GM21515 (cell line): ENCODE data around the gene NCK1.
A peak's percentile ranks its signal among the peaks of the same experiment; 100 is the strongest.

Experiments used
- ATAC-seq: cut with Tn5 transposase; IDR thresholded peaks from one replicate; pipeline ENCODE4 v1.9.1; 2021; ENCODE audit not compliant: unreplicated experiment

Gene NCK1

GRCh38 chr3:136861890-136862616 lies at the start of gene NCK1:
NCK1 (plus strand) TSS chr3:136862208; CDS start chr3:136928002, 65,794 bp downstream.
- ATAC-seq: peak; percentile 97

DNA sequence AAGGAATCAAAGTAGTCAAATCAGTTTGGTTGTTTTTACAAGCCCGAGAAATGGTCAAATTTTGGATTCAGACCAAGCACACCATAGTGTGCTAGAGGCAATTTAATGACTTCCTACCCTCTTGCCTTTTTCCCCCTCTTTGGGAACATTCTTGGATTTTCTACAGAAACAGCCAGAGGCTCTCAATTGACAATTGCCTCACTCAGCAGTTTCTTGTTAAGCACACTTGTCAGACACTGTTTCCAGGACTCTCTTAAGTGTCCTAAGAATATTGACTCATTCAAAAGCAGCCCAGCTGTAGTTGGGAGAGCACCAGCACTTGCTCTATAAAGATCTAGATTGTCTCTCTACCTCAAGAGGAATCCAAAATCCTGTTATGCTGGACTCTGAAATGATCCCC lies 44.6 kb upstream of the NCK1 start:
- ATAC-seq: no peak

- ATAC-seq: no peak
Measured at GRCh38 chr3:136818191-136818768, 43.7 kb upstream of the NCK1 start.

DNA sequence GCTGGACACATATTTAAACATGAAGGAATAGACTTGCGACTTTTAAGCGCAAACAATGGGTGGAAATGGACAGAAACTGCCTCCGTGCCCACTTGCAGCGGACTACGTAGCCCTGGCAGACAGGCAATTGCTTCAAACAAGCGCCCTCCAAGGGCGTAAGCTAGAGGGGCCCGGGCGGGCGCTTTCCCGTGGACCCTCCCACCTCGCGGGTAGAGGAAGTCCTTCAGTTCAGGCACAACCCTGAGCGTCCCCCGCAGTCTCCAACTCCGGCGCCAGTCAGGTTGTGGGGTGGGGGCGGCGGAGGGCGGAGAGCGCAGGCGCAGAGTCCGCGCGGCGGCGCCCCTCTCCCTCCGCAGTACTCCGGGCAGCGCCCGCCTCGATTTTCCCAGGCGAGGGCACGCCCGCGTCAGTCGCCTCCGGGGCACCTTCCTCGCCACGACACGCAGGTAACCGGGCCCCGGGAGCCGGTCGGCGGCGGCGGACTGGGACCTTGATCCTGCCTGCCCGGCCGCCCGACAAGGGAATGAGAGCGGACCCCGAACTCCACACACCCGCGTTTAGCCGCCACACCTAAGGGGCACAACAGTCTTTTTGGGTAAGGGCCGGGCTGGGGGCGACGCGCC lies 43.1 kb upstream of the NCK1 start, which contains the start of gene SLC35G2:
SLC35G2 (plus strand) TSS at position 358 of the 623 bp plus-strand sequence. CDS start 35,335 bp downstream, outside the sequence.
- ATAC-seq: no peak

GRCh38 chr3:136819392-136819730 lies 42.6 kb upstream of the NCK1 start:
- no peak for ATAC-seq

DNA sequence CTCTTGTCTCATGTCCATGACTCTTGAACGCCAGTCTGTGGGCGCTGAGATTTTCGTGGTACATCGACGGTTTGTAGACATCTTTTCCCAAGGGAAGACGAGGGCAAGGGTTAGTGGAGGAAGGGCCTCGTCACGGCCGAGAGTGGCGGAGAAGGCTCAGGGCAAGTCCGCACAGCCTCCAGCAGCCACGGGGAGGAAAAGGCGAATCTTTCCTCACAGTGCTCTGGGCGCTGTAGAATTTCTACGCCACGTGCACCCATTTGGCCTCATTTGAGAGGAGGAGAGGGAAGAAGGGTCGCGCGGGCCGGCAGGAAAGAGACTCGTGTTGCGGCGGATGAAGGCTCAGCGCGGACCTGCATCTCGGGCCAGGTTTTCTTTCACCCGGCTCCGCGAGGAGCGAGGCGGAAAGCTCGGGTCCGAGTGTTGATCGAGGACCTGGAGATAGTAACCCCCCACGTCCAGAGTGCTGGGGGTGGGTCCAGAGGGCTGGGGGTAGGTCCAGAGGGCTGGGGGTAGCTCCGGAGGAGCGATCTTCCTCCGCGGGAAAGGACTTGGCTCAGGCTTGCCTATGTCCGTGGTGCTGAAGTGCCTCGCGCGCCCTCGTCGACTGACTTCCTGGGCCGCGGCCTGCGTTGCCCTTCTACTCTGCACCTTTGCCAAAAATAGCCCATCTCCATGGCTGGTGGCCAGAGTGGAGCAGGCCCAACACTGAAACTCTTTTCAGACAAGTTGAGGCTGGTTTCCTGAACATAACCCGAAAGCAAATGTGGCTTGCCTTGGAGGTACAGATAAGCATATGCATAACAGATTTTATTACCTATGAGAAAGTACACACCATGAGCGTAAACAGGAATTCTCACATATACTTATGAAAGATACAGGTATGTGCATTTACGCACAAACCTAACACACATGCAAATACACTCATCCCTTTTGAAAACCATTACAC lies 42.0 kb upstream of the NCK1 start:
- no peak for ATAC-seq

- ATAC-seq: no peak
Measured at GRCh38 chr3:136831461-136831860, 30.5 kb upstream of the NCK1 start.

GRCh38 chr3:136835089-136835812 lies 26.8 kb upstream of the NCK1 start:
- no peak for ATAC-seq

GRCh38 chr3:136835813-136836510 lies 26.0 kb upstream of the NCK1 start:
- ATAC-seq: no peak

- ATAC-seq: no peak
Measured at GRCh38 chr3:136836511-136837156, 25.4 kb upstream of the NCK1 start.

DNA sequence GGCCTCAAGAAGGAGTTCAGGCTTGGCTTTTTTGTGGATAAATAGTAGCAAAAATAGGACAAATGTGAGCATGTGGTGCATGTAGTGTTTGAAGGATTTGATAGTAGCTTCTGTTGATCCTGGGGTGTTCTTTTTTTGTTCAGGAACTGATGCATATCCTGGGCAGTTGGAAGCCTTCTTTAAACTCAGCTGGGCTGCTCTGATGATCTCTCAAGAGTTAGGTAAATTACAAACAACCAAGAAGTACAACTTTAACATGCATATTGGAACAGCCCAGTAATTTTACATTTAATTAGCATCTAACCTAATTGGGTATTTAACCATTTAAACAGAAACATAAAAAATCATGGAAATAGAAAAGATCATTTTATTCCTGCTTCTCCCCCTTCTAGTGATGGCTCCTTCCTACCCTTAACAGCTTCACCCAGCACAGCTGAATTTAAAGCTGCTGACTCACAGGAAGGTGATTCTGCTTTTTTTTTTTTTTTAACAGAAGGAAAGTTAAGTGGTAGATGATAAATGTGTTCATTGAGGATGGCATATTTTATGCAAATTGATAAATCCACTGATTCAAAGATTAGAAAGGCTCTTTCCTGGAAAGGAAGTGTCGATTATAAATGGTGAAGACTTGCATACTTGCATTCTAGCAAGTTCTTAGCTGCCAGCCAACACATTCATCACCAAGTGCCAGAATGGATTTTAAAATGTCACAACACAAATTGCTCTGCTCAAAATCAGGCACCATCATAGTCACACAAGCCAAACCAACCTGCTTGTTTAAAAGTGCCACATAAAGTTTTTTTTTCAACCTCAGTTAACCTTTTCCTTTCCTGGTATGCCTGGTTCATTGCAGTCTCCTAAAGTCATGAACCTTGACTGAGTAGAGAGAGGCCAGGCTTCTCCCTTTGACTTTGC lies 23.1 kb upstream of the NCK1 start:
- ATAC-seq: no peak

- ATAC-seq: no peak
Measured at GRCh38 chr3:136839556-136839931, 22.5 kb upstream of the NCK1 start.

DNA sequence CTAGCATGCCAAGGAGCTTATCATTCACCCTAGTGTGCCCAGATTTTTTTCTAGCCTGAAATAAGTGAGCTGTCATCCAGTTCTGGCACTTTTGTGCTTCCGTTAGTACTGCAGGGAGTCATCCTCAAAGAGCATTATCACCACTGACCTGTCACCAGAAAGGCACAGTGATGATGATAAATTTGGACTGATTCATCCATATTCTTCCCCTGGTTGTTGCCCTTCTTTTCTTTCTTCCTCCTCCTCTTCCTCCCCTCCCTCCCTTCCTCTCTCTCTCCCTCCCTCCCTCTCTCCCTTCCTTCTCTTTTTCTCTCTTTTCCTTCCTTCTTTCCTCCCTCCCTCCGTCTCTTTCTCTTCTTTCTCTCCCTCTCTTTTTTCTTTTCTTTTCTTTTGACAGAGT lies 21.8 kb upstream of the NCK1 start:
- no peak for ATAC-seq

DNA sequence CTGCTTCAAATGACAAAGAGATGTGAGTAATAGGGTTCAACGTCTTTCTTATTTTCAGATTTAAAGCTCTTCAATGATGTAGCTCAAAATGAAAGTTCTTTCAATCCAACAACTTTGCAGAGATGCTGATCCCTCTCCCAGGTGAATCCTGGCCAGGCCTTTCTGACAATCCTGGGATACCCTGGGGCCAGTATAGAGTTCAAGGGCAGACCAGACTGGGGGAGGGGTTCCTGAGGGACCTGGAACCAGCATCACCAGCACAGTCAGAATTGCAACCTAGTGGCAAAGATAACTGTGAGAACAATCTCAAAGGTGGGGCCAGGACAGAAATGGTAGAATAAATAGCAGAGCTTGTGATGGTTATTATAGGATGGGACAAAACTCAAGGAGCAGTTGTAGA lies 19.7 kb upstream of the NCK1 start:
- no peak for ATAC-seq

- no peak for ATAC-seq
Measured at GRCh38 chr3:136844724-136845123, 17.3 kb upstream of the NCK1 start.

- no peak for ATAC-seq
Measured at GRCh38 chr3:136852180-136852579, 9.8 kb upstream of the NCK1 start.

DNA sequence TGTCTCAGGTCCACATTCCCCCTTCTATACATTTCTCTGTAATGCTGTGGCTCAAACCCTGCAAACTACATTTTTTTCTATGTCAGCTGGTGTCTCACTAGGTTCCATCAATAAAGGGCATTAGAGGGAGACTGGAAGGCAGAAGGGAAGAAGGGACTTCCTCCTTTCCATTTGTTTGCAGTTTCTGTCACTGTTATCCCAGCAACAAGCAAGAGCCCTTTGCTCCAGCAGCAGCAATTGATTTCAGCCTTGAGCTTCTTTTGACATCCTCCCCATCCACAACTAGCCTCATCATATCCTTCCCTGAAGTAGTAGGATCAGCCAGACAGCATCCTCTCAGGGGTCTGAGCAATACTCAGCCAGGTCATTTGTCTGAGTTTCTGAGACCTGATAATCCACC lies 5.3 kb upstream of the NCK1 start:
- no peak for ATAC-seq

DNA sequence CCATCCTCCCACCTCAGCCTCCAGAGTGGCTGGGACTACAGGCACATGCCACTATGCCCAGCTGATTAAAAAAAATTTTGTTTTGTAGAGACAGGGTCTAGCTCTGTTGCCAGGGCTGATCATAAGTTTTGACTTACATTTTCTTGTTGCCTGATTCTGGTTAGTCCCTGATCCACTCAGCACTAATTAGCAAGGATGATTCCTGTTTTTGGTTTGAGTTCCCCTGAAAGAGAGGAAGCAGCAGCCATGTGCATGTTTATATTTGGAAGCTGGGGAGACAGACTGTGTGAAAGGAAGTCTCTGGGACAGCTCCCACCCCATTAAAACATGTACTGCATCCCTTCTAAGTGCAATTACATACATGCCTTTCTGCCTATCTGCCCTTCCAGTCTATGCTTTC lies 3.6 kb upstream of the NCK1 start:
- ATAC-seq: no peak

DNA sequence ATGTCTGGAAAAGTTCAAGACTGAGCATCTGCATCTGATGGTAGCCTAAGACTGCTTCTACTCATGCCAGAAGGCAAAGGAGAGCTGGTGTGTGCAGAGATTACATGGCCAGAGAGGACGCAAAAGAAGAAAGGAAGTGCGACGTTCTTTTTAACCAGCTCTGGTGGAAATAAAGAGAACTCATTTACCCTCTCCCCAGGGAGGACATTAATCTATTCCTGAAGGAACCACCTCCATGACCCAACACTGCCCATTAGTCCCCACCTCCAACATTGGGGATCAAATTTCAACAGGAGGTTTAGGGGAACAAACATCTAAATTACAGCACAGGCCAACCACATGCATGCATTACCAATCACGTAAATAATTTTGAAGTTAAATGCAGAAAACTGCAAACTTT lies 1.5 kb upstream of the NCK1 start:
- ATAC-seq: no peak
